OCI-LY1 (cell line): Measurements from ENCODE around the gene CHCHD3.

Source experiments
- H2AFZ ChIP-seq: fragments of 200-600 bp; sonication (generic), shearing (Covaris generic); 2 replicates; pipeline ENCODE4 v1.6.0; 2014; ENCODE audit warnings: antibody characterized with exemption, mild to moderate bottlenecking, low read length
- H3F3A ChIP-seq: fragments of 200-600 bp; sonication (generic), shearing (Covaris generic); 2 replicates; pipeline ENCODE4 v1.6.0; 2014; ENCODE audit warnings: mild to moderate bottlenecking, antibody characterized with exemption, low read length, moderate library complexity; ENCODE audit not compliant: insufficient read depth
- H3K27ac ChIP-seq: fragments of 200-600 bp; sonication (generic); 2 replicates; pipeline ENCODE4 v1.5.1; 2014; ENCODE audit warnings: low read length, mixed run types, mild to moderate bottlenecking, low read depth; ENCODE audit not compliant: poor library complexity, severe bottlenecking
- H3K27me3 ChIP-seq: fragments of 200-600 bp; sonication (generic); 2 replicates; pipeline ENCODE4 v1.6.0; 2014; ENCODE audit warnings: antibody characterized with exemption, mild to moderate bottlenecking, low read length, moderate library complexity; ENCODE audit not compliant: insufficient read depth
- H3K36me3 ChIP-seq: fragments of 200-600 bp; sonication (generic); 2 replicates; pipeline ENCODE4 v1.6.1; 2014; ENCODE audit warnings: mild to moderate bottlenecking, antibody characterized with exemption, low read length, moderate library complexity, mixed read lengths; ENCODE audit not compliant: insufficient read depth
- H3K4me1 ChIP-seq: fragments of 200-600 bp; sonication (generic); 2 replicates; pipeline ENCODE4 v1.5.1; 2014; ENCODE audit warnings: mild to moderate bottlenecking, low read length, moderate library complexity; ENCODE audit not compliant: insufficient read depth, severe bottlenecking
- H3K4me2 ChIP-seq: fragments of 200-600 bp; sonication (generic), shearing (Covaris generic); 2 replicates; pipeline ENCODE4 v1.6.1; 2014; ENCODE audit warnings: low read length
- H3K4me3 ChIP-seq: fragments of 200-600 bp; sonication (generic); 2 replicates; pipeline ENCODE4 v1.5.1; 2014; ENCODE audit warnings: low read length, low read depth, mild to moderate bottlenecking, mixed read lengths; ENCODE audit not compliant: poor library complexity, severe bottlenecking
- H3K79me2 ChIP-seq: fragments of 200-600 bp; shearing (Covaris generic); 2 replicates; pipeline ENCODE4 v1.6.1; 2016; ENCODE audit warnings: mixed run types, low read length, mixed read lengths; ENCODE audit not compliant: insufficient read depth
- H3K9ac ChIP-seq: fragments of 200-600 bp; sonication (generic), shearing (Covaris generic); 2 replicates; pipeline ENCODE4 v1.6.1; 2014; ENCODE audit warnings: mild to moderate bottlenecking, low read length, mixed read lengths
- H3K9me2 ChIP-seq: fragments of 200-600 bp; sonication (generic), shearing (Covaris generic); 2 replicates; pipeline ENCODE4 v1.6.1; 2014; ENCODE audit warnings: low read depth, mild to moderate bottlenecking, low read length, mixed read lengths
- H3K9me3 ChIP-seq: fragments of 200-600 bp; shearing (Covaris generic); 2 replicates; pipeline ENCODE4 v1.6.1; 2014; ENCODE audit warnings: low read length, mixed read lengths
- H4K20me1 ChIP-seq: fragments of 200-600 bp; sonication (generic), shearing (Covaris generic); 2 replicates; pipeline ENCODE4 v1.6.0; 2016; ENCODE audit warnings: mild to moderate bottlenecking, low read length; ENCODE audit not compliant: insufficient read depth
- CTCF ChIP-seq: fragments of 200-600 bp; sonication (generic), shearing (Covaris generic); IDR thresholded peaks from 2 replicates; pipeline ENCODE4 v1.5.1; 2017; ENCODE audit warnings: mild to moderate bottlenecking, antibody characterized with exemption, low read length, moderate library complexity, mixed read lengths
- EZH2 ChIP-seq: fragments of 200-600 bp; sonication (generic), shearing (Covaris generic); IDR thresholded peaks from 2 replicates; pipeline ENCODE4 v1.8.0; 2017; ENCODE audit warnings: borderline replicate concordance, mixed run types, mild to moderate bottlenecking, antibody characterized with exemption, low read length, moderate library complexity, mixed read lengths

The CHCHD3 gene

GRCh38 chr7:132940084-132940483, 141.8 kb downstream of the CHCHD3 start:
- no peaks in the 10 kb centered on the region for H3F3A ChIP-seq
- H3K9ac ChIP-seq = no peak overlapping the region
- no peaks in the 10 kb centered on the region for H3K27me3 ChIP-seq
- no peaks in the 10 kb centered on the region for H3K9me3 ChIP-seq
- no peak overlapping the region for H3K4me3 ChIP-seq
- H3K4me2 ChIP-seq = no peak overlapping the region
- TF ChIP-seq EZH2 (no peak), CTCF (no peak)
- H3K27ac ChIP-seq = no peak overlapping the region
- H2AFZ ChIP-seq = no peak overlapping the region
- H3K9me2 ChIP-seq = no peaks in the 10 kb centered on the region
- no peaks in the 10 kb centered on the region for H3K79me2 ChIP-seq
- peaks cover 18% of the 10 kb centered on the region for H3K36me3 ChIP-seq
- H4K20me1 ChIP-seq = no peaks in the 10 kb centered on the region
- no peaks in the 10 kb centered on the region for H3K4me1 ChIP-seq

DNA sequence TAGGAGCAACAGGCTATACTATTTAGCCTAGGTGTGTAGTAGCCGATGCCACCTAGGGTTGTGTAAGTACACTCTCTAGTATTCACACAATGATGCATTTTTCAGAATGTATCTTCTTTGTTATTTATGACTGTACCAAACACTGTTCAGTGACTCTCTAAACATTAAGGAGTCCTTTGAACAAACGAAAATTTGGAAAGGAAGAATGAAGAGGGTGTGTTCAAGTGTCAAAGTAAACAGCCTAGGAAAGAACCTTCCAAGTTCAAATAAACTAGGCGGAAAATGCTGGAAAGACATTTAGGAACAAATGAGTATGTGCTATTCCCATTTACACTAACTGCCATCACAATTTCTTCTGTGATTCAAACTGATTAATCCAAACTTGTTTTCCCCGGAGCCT, 142.4 kb downstream of the CHCHD3 start:
- Histone ChIP-seq H3K9me2 (no peaks in the 10 kb centered on the region), H3F3A (no peaks in the 10 kb centered on the region), H3K79me2 (no peaks in the 10 kb centered on the region), H3K36me3 (peaks cover 19% of the 10 kb centered on the region), H3K4me2 (no peak overlapping the region), H4K20me1 (no peaks in the 10 kb centered on the region), H3K27me3 (no peaks in the 10 kb centered on the region), H3K27ac (no peak overlapping the region), H2AFZ (no peak overlapping the region), H3K9ac (no peak overlapping the region), H3K4me3 (no peak overlapping the region), H3K4me1 (no peaks in the 10 kb centered on the region), H3K9me3 (no peaks in the 10 kb centered on the region)
- TF ChIP-seq EZH2 = no peak
- no peak for TF ChIP-seq CTCF

GRCh38 chr7:132937286-132937685, 144.6 kb downstream of the CHCHD3 start:
- H3K4me1 ChIP-seq = no peaks in the 10 kb centered on the region
- no peaks in the 10 kb centered on the region for H3K27me3 ChIP-seq
- no peak overlapping the region for H3K4me3 ChIP-seq
- no peak for TF ChIP-seq EZH2
- TF ChIP-seq CTCF = no peak
- H3K27ac ChIP-seq = no peak overlapping the region
- no peak overlapping the region for H3K9ac ChIP-seq
- H3K9me2 ChIP-seq = no peaks in the 10 kb centered on the region
- no peaks in the 10 kb centered on the region for H4K20me1 ChIP-seq
- H3K79me2 ChIP-seq = no peaks in the 10 kb centered on the region
- H2AFZ ChIP-seq = no peak overlapping the region
- no peaks in the 10 kb centered on the region for H3K9me3 ChIP-seq
- H3K36me3 ChIP-seq = peaks cover 24% of the 10 kb centered on the region
- no peak overlapping the region for H3K4me2 ChIP-seq
- no peaks in the 10 kb centered on the region for H3F3A ChIP-seq
